WTC11 (cell line): ENCODE measurements around the gene ADAD2. TPM values are rescaled to one million over a fixed set of nuclear protein-coding genes. Genes with fewer than 3 reads are reported as not detected.

ENCODE experiments used
- ATAC-seq: fragments of 200-7000 bp; cut with Tn5 transposase; 2 replicates; pipeline ENCODE4 v1.10.0; 2021; ENCODE audit warnings: mild to moderate bottlenecking, moderate library complexity
- CTCF ChIA-PET: fragments of 300-600 bp; sonication (Branson Sonifier 250); formaldehyde crosslinking; loops from one replicate; lab custom pipeline; 2021; ENCODE audit warnings: antibody characterized with exemption; lab: Charles Lee
- POLR2A ChIA-PET: fragments of 350-600 bp; sonication (Branson Sonifier 250); formaldehyde crosslinking; loops from one replicate; lab custom pipeline; 2021; ENCODE audit warnings: antibody characterized with exemption; lab: Charles Lee
- DNase-seq: peaks from one replicate; pipeline ENCODE4 v3.0.0; 2021; ENCODE audit warnings: low spot score
- H3K27ac Mint-ChIP-seq: 2 replicates; pipeline ENCODE4 v1.8.0; 2021; ENCODE audit warnings: mixed read lengths
- H3K27me3 Mint-ChIP-seq: 2 replicates; pipeline ENCODE4 v1.8.0; 2021; ENCODE audit warnings: low read depth, mild to moderate bottlenecking, moderate library complexity, mixed read lengths
- H3K36me3 Mint-ChIP-seq: 2 replicates; pipeline ENCODE4 v1.8.0; 2021; ENCODE audit warnings: mixed read lengths
- H3K4me1 Mint-ChIP-seq: 2 replicates; pipeline ENCODE4 v1.8.0; 2022; ENCODE audit warnings: mixed read lengths
- H3K4me3 Mint-ChIP-seq: 2 replicates; pipeline ENCODE4 v1.8.0; 2021; ENCODE audit warnings: mild to moderate bottlenecking, moderate library complexity, mixed read lengths
- H3K9me3 Mint-ChIP-seq: 2 replicates; pipeline ENCODE4 v1.8.0; 2021; ENCODE audit warnings: mixed read lengths
- CREM ChIP-seq: sonication (generic); formaldehyde crosslinking; IDR thresholded peaks from 2 replicates; pipeline ENCODE4 v1.8.1; 2022; ENCODE audit warnings: mild to moderate bottlenecking, missing genetic modification reagents, moderate library complexity
- EMX1 ChIP-seq: fragments of 250-450 bp; sonication (Bioruptor Pico); IDR thresholded peaks from 2 replicates; pipeline ENCODE4 v1.8.0; 2021; ENCODE audit warnings: mild to moderate bottlenecking
- FOXK1 ChIP-seq: sonication (generic); formaldehyde crosslinking; IDR thresholded peaks from 2 replicates; pipeline ENCODE4 v1.8.0; 2022; ENCODE audit warnings: mild to moderate bottlenecking, moderate library complexity, missing genetic modification reagents
- KAT7 ChIP-seq: sonication (generic); formaldehyde crosslinking; IDR thresholded peaks from 2 replicates; pipeline ENCODE4 v1.8.1; 2023; ENCODE audit warnings: missing genetic modification reagents, mild to moderate bottlenecking, borderline replicate concordance
- MAX ChIP-seq: sonication (generic); formaldehyde crosslinking; IDR thresholded peaks from 2 replicates; pipeline ENCODE4 v1.8.0; 2022; ENCODE audit warnings: mild to moderate bottlenecking, missing genetic modification reagents
- SMAD4 ChIP-seq: sonication (generic); formaldehyde crosslinking; IDR thresholded peaks from 2 replicates; pipeline ENCODE4 v1.8.0; 2022; ENCODE audit warnings: mild to moderate bottlenecking, missing genetic modification reagents
- ZBTB21 ChIP-seq: sonication (generic); formaldehyde crosslinking; IDR thresholded peaks from 2 replicates; pipeline ENCODE4 v1.8.1; 2023; ENCODE audit warnings: mild to moderate bottlenecking, missing genetic modification reagents, borderline replicate concordance
- ZNF317 ChIP-seq: sonication (generic); formaldehyde crosslinking; IDR thresholded peaks from 2 replicates; pipeline ENCODE4 v1.8.1; 2023; ENCODE audit warnings: low read depth, mild to moderate bottlenecking, moderate library complexity, missing genetic modification reagents, borderline replicate concordance
- ZNF416 ChIP-seq: fragments of 250-450 bp; sonication (Bioruptor Pico); IDR thresholded peaks from 2 replicates; pipeline ENCODE4 v1.9.0; 2021; ENCODE audit warnings: mild to moderate bottlenecking, inconsistent platforms
- ZNF423 ChIP-seq: fragments of 250-450 bp; sonication (Bioruptor Pico); IDR thresholded peaks from 2 replicates; pipeline ENCODE4 v2.1.2; 2022; ENCODE audit warnings: mild to moderate bottlenecking, moderate library complexity
- total RNA-seq: library from RNA; stranded (reverse); gene quantifications from 3 replicates; pipeline ENCODE4 v1.2.3, GENCODE V29; 2021
- TF ChIP-seq, protein P1 (sequence below): sonication (generic); formaldehyde crosslinking; IDR thresholded peaks from 2 replicates; pipeline ENCODE4 v1.8.1; 2023; ENCODE audit warnings: mild to moderate bottlenecking, missing genetic modification reagents, moderate library complexity
- TF ChIP-seq, protein P2 (sequence below): sonication (generic); formaldehyde crosslinking; IDR thresholded peaks from 2 replicates; pipeline ENCODE4 v1.8.1; 2023; ENCODE audit warnings: mild to moderate bottlenecking, missing genetic modification reagents
- TF ChIP-seq, protein P3 (sequence below): sonication (generic); formaldehyde crosslinking; conservative IDR thresholded peaks from 2 replicates; pipeline ENCODE4 v1.8.1; 2023; ENCODE audit warnings: mild to moderate bottlenecking, low read depth, missing genetic modification reagents, moderate library complexity
- TF ChIP-seq, protein P4 (sequence below): sonication (generic); formaldehyde crosslinking; IDR thresholded peaks from 2 replicates; pipeline ENCODE4 v1.8.1; 2022; ENCODE audit warnings: missing genetic modification reagents, borderline replicate concordance
- TF ChIP-seq, protein P5 (sequence below): sonication (generic); formaldehyde crosslinking; IDR thresholded peaks from 2 replicates; pipeline ENCODE4 v1.8.0; 2022; ENCODE audit warnings: mild to moderate bottlenecking, missing genetic modification reagents

ADAD2 gene
- total RNA-seq, 1 experiment from 2014 or later, result 1.6 TPM

DNA sequence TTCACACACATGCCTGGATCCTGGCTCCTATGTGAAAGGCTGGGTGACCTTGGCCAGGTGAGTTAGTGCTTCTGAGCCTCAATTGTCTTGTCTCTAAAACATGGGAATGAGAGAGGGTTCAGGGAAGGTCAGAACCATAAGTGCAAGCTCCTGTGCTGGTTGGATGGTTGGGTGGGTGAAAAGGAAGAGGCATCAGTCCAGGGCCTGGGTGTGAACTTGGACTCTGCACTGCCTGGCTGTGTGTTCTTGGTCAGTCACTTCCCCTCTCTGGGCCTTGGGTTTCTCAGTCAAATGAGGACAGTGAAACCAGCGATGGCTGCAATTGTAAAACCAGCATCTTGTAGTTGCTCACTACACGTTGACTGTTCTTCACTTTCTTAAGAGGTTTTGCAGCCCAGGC lies 49.5 kb downstream of the ADAD2 start:
- H3K4me1 Mint-ChIP-seq, result no peaks in the 10 kb centered on the region

GRCh38 chr16:84241778-84242177 lies 50.8 kb downstream of the ADAD2 start:
- ATAC-seq, result no peak
- Mint-ChIP-seq H3K4me3 (no peak overlapping the region), H3K27me3 (no peaks in the 10 kb centered on the region), H3K27ac (no peak overlapping the region), H3K4me1 (no peaks in the 10 kb centered on the region), H3K9me3 (peaks cover 19% of the 10 kb centered on the region), H3K36me3 (no peaks in the 10 kb centered on the region)
- POLR2A ChIA-PET, result no interaction called here
- CTCF ChIA-PET, result interaction anchor here (2.4 kb wide), 1 partner anchor 66 kb away, joined by 7 read pairs; no protein-coding TSS in a partner anchor
- TF ChIP-seq ZNF317 (CRISPR knock-in tag) (no peak), ZBTB21 (CRISPR knock-in tag) (no peak), EMX1 (CRISPR knock-in tag) (no peak), KAT7 (CRISPR knock-in tag) (no peak), SMAD4 (CRISPR knock-in tag) (no peak), MAX (CRISPR knock-in tag) (no peak), FOXK1 (CRISPR knock-in tag) (no peak)
- TF ChIP-seq, protein P1, sequence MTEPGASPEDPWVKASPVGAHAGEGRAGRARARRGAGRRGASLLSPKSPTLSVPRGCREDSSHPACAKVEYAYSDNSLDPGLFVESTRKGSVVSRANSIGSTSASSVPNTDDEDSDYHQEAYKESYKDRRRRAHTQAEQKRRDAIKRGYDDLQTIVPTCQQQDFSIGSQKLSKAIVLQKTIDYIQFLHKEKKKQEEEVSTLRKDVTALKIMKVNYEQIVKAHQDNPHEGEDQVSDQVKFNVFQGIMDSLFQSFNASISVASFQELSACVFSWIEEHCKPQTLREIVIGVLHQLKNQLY (CRISPR knock-in tag), result no peak
- TF ChIP-seq, protein P2, sequence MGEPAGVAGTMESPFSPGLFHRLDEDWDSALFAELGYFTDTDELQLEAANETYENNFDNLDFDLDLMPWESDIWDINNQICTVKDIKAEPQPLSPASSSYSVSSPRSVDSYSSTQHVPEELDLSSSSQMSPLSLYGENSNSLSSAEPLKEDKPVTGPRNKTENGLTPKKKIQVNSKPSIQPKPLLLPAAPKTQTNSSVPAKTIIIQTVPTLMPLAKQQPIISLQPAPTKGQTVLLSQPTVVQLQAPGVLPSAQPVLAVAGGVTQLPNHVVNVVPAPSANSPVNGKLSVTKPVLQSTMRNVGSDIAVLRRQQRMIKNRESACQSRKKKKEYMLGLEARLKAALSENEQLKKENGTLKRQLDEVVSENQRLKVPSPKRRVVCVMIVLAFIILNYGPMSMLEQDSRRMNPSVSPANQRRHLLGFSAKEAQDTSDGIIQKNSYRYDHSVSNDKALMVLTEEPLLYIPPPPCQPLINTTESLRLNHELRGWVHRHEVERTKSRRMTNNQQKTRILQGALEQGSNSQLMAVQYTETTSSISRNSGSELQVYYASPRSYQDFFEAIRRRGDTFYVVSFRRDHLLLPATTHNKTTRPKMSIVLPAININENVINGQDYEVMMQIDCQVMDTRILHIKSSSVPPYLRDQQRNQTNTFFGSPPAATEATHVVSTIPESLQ (CRISPR knock-in tag), result no peak
- TF ChIP-seq, protein P3, sequence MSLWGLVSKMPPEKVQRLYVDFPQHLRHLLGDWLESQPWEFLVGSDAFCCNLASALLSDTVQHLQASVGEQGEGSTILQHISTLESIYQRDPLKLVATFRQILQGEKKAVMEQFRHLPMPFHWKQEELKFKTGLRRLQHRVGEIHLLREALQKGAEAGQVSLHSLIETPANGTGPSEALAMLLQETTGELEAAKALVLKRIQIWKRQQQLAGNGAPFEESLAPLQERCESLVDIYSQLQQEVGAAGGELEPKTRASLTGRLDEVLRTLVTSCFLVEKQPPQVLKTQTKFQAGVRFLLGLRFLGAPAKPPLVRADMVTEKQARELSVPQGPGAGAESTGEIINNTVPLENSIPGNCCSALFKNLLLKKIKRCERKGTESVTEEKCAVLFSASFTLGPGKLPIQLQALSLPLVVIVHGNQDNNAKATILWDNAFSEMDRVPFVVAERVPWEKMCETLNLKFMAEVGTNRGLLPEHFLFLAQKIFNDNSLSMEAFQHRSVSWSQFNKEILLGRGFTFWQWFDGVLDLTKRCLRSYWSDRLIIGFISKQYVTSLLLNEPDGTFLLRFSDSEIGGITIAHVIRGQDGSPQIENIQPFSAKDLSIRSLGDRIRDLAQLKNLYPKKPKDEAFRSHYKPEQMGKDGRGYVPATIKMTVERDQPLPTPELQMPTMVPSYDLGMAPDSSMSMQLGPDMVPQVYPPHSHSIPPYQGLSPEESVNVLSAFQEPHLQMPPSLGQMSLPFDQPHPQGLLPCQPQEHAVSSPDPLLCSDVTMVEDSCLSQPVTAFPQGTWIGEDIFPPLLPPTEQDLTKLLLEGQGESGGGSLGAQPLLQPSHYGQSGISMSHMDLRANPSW, result no peak
- TF ChIP-seq, protein P4, sequence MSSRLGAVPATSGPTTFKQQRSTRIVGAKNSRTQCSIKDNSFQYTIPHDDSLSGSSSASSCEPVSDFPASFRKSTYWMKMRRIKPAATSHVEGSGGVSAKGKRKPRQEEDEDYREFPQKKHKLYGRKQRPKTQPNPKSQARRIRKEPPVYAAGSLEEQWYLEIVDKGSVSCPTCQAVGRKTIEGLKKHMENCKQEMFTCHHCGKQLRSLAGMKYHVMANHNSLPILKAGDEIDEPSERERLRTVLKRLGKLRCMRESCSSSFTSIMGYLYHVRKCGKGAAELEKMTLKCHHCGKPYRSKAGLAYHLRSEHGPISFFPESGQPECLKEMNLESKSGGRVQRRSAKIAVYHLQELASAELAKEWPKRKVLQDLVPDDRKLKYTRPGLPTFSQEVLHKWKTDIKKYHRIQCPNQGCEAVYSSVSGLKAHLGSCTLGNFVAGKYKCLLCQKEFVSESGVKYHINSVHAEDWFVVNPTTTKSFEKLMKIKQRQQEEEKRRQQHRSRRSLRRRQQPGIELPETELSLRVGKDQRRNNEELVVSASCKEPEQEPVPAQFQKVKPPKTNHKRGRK (CRISPR knock-in tag), result no peak
- TF ChIP-seq, all 79 proteins: peak for 0
- no peak for DNase-seq

More for the DNA sequence above, 49.5 kb downstream of the ADAD2 start:
- Mint-ChIP-seq H3K36me3 (no peaks in the 10 kb centered on the region), H3K4me3 (no peak overlapping the region), H3K9me3 (peaks cover 19% of the 10 kb centered on the region), H3K27ac (no peak overlapping the region), H3K27me3 (no peaks in the 10 kb centered on the region; the same call in 1 of the 2 replicates)
- DNase-seq, result no peak
- no peak for ATAC-seq
- TF ChIP-seq, protein P2 (CRISPR knock-in tag), result no peak
- TF ChIP-seq SMAD4 (CRISPR knock-in tag) (no peak), CREM (CRISPR knock-in tag) (no peak), ZNF423 (no peak), ZNF416 (CRISPR knock-in tag) (no peak)
- TF ChIP-seq, protein P5, sequence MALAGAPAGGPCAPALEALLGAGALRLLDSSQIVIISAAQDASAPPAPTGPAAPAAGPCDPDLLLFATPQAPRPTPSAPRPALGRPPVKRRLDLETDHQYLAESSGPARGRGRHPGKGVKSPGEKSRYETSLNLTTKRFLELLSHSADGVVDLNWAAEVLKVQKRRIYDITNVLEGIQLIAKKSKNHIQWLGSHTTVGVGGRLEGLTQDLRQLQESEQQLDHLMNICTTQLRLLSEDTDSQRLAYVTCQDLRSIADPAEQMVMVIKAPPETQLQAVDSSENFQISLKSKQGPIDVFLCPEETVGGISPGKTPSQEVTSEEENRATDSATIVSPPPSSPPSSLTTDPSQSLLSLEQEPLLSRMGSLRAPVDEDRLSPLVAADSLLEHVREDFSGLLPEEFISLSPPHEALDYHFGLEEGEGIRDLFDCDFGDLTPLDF (CRISPR knock-in tag), result no peak
- POLR2A ChIA-PET, result no interaction called here
- CTCF ChIA-PET, result interaction anchor here (1.5 to 2.5 kb wide), 2 partner anchors 53 to 68 kb away, joined by 4 to 8 read pairs; partner anchors contain the start of gene TAF1C
